Fibroblast of the aortic adventitia (primary cell): Measurements from ENCODE around the gene SLC7A1. TPM values are rescaled to one million over a fixed set of nuclear protein-coding genes. Genes with fewer than 3 reads are reported as not detected.

Experiments used
- DNase-seq: peaks from one replicate; pipeline ENCODE4 v3.0.0-alpha.2; 2010; ENCODE audit warnings: low read depth
- H3K4me3 ChIP-seq: 2 replicates; pipeline ENCODE4 v1.5.1; 2011; ENCODE audit warnings: low read depth, mild to moderate bottlenecking, control low read depth, low read length, moderate library complexity
- total RNA-seq: library from RNA; depleted of rRNA; stranded (reverse); fragments of >200 nt; gene quantifications from 2 replicates; pipeline ENCODE4 v1.2.3, GENCODE V29; 2012; ENCODE audit warnings: low replicate concordance
- TF ChIP-seq, protein P1 (sequence below): IDR thresholded peaks from 2 replicates; pipeline ENCODE4 v1.5.1; 2011; ENCODE audit warnings: mild to moderate bottlenecking, low read length, control low read depth, inconsistent platforms; ENCODE audit not compliant: insufficient read depth

The SLC7A1 gene
- total RNA-seq, 1 donor: 33.1 TPM

GRCh38 chr13:29508876-29509252 is 86.6 kb downstream of the SLC7A1 start:
- no peak overlapping the region for H3K4me3 ChIP-seq
- DNase-seq: no peak
- TF ChIP-seq, protein P1, sequence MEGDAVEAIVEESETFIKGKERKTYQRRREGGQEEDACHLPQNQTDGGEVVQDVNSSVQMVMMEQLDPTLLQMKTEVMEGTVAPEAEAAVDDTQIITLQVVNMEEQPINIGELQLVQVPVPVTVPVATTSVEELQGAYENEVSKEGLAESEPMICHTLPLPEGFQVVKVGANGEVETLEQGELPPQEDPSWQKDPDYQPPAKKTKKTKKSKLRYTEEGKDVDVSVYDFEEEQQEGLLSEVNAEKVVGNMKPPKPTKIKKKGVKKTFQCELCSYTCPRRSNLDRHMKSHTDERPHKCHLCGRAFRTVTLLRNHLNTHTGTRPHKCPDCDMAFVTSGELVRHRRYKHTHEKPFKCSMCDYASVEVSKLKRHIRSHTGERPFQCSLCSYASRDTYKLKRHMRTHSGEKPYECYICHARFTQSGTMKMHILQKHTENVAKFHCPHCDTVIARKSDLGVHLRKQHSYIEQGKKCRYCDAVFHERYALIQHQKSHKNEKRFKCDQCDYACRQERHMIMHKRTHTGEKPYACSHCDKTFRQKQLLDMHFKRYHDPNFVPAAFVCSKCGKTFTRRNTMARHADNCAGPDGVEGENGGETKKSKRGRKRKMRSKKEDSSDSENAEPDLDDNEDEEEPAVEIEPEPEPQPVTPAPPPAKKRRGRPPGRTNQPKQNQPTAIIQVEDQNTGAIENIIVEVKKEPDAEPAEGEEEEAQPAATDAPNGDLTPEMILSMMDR: no peak

- TF ChIP-seq, protein P1: peak; percentile 99
- no peak overlapping the region for H3K4me3 ChIP-seq
- peak; percentile 91 for DNase-seq
These were observed 87.2 kb downstream of the SLC7A1 start for GRCh38 chr13:29508130-29508875.

GRCh38 chr13:29507356-29507755 is 88.1 kb downstream of the SLC7A1 start:
- DNase-seq: no peak
- H3K4me3 ChIP-seq: no peak overlapping the region

GRCh38 chr13:29505950-29506349 is 89.5 kb downstream of the SLC7A1 start:
- TF ChIP-seq, protein P1: no peak
- no peak overlapping the region for H3K4me3 ChIP-seq

More at GRCh38 chr13:29507356-29507755, 88.1 kb downstream of the SLC7A1 start:
- TF ChIP-seq, protein P1: no peak

DNA sequence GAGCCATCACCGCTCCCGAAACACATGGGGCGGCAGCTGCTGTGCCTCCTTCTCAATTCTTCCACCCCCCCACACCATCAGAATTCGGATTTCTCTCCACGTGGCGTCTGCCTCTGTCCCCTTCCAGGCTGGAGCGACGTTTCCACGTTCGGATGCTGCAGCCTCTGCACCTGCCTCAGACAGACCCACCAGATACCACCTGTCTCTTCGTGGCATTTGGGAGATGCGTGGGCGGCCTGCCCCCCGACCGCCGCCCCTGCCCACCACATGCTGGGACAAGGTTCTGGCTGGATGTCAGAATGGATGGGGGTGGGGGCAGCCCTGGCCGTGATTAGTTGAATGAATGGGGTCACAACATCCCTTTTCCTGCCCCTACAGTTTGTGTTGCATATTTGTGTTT is 90.0 kb downstream of the SLC7A1 start:
- TF ChIP-seq, protein P1: no peak
- DNase-seq: no peak
- no peak overlapping the region for H3K4me3 ChIP-seq

More at GRCh38 chr13:29505950-29506349, 89.5 kb downstream of the SLC7A1 start:
- DNase-seq: no peak

DNA sequence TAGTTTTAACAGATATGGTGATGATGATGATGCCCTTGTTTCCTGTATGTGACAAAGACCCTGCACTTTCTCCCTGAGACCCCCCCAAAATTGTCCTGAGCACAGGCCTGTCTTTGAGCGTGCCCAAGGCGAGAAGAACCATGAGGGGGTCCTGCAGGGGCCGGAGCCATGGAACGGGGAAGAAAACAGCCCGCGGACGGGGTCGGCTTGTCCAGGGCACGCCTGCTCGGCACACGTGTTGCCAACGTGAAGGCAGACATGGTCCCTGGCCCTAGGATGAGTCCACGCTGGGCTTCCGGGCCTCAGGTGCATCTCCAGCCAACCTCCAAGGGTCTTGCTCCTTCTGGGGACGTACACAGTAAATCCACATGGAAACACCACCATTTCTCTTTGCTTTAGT is 90.8 kb downstream of the SLC7A1 start:
- H3K4me3 ChIP-seq: no peak overlapping the region
- TF ChIP-seq, protein P1: no peak
- DNase-seq: no peak
